ENCODE measurements around the gene RMI2. TPM values are rescaled to one million over a fixed set of nuclear protein-coding genes. Genes with fewer than 3 reads are reported as not detected.

Gene RMI2
- total and polyA plus RNA-seq, 2 of the 8 experiments (the other 6 are each of a cell fraction or from before 2014, with no cell fraction given): 58.2 to 96.0 TPM

GRCh38 chr16:11303405-11304138 lies 41.7 kb upstream of the RMI2 start (continued):
- no peak for TF ChIP-seq CHD2 (IDR thresholded peaks at IDR 0.05; ENCODE audit: low read length)
- no peak for TF ChIP-seq RXRA (IDR thresholded peaks at IDR 0.05; ENCODE audit: insufficient read depth, low read depth, low read length)
- TF ChIP-seq CTBP2 (IDR thresholded peaks at IDR 0.05; ENCODE audit: borderline replicate concordance, insufficient read depth, insufficient read length, low read length): no peak
- TF ChIP-seq RAD21 (IDR thresholded peaks at IDR 0.05 in 1 of 2, conservative IDR thresholded peaks at IDR 0.05 in 1 of 2; ENCODE audit: low read depth in 2 of 2, low read length in 2 of 2): no peak
- TF ChIP-seq JUND (IDR thresholded peaks at IDR 0.05; ENCODE audit: low read length): no peak
- no peak for TF ChIP-seq RNF2 (IDR thresholded peaks at IDR 0.05; ENCODE audit: borderline replicate concordance, low read depth, low read length, missing control alignments, poor library complexity, severe bottlenecking)
- no peak for TF ChIP-seq ATF3 (IDR thresholded peaks at IDR 0.05; ENCODE audit: insufficient read depth, low read depth, low read length)
- no peak for TF ChIP-seq TBP (IDR thresholded peaks at IDR 0.05; ENCODE audit: low read depth, low read length)
- no peak for TF ChIP-seq HDAC6 (IDR thresholded peaks at IDR 0.05; ENCODE audit: low read depth, low read length)
